ENCODE data around the gene IER5L. TPM values are rescaled to one million over a fixed set of nuclear protein-coding genes. Genes with fewer than 3 reads are reported as not detected.

IER5L gene
- total and polyA plus RNA-seq, 9 of the 15 experiments (the other 6 are each of a cell fraction or from before 2014, with no cell fraction given), result 0.14 to 11.9 (median 0.52) TPM

DNA sequence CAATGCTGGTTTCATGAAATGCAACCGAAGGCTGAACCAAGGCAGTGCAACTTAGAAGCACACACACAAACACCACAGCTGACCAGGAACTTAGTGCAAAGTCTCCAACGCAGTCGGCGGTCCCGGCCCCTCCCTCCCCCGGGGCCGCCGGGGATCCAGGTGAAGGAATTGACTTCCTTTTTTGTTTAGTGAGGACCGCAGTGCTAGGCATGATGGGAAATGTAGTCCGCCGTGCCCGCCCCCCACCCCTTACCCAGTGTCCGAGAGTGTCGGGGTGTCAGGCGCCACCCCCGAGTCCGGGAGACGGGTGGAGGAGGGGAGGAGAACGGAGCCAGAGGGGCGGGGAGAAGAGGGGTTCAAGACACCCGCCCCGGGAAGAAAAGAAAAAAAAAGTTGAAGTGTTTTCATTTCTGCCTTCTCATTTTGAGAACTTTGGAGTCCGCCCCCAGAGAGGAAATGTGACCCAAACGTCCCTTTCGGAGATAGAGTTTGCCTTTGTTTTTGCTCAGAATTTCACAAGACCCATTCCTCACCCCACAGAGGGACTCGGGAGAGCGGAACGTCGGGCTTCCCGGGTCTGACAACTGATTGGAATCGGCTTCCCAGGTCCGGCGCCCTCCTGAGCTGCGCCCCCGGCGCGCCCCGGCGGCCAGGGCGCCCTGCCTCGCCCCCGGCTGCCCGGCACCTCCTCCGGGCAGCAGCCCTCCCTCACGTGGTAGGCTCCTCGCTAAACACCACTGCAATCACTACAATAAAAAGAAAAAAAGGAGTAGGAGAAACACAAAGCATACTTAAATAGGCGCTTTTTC, 2.0 kb downstream of the IER5L start (continued):
- no peak for TF ChIP-seq MXI1 (IDR thresholded peaks at IDR 0.05; ENCODE audit: low read depth, low read length)
- peak; percentile 69 for TF ChIP-seq CHD1 (IDR thresholded peaks at IDR 0.05; ENCODE audit: low read length)
- no peak for TF ChIP-seq ATF2 (CRISPR knock-in tag; IDR thresholded peaks at IDR 0.05)
- peak in 1 of 2 experiments; percentile 39; a peak in 3 of 4 replicates for TF ChIP-seq NRF1 (conservative IDR thresholded peaks at IDR 0.05 in 1 of 2, IDR thresholded peaks at IDR 0.05 in 1 of 2)
- TF ChIP-seq, protein P1, sequence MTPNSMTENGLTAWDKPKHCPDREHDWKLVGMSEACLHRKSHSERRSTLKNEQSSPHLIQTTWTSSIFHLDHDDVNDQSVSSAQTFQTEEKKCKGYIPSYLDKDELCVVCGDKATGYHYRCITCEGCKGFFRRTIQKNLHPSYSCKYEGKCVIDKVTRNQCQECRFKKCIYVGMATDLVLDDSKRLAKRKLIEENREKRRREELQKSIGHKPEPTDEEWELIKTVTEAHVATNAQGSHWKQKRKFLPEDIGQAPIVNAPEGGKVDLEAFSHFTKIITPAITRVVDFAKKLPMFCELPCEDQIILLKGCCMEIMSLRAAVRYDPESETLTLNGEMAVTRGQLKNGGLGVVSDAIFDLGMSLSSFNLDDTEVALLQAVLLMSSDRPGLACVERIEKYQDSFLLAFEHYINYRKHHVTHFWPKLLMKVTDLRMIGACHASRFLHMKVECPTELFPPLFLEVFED (CRISPR knock-in tag; conservative IDR thresholded peaks at IDR 0.05), result no peak
- TF ChIP-seq CBX1 (IDR thresholded peaks at IDR 0.05; ENCODE audit: low read depth), result no peak
- 0 out of 2 replicates have a peak, but pooled peaks have one; percentile 2 for TF ChIP-seq MAFF (IDR thresholded peaks at IDR 0.05; ENCODE audit: low read length)
- TF ChIP-seq CAMTA2 (CRISPR knock-in tag; conservative IDR thresholded peaks at IDR 0.05), result no peak
- TF ChIP-seq IRF2 (CRISPR knock-in tag; IDR thresholded peaks at IDR 0.05), result no peak
- TF ChIP-seq GABPB1 (CRISPR knock-in tag; IDR thresholded peaks at IDR 0.05), result peak; percentile 65
- TF ChIP-seq EGR1 (conservative IDR thresholded peaks at IDR 0.05), result peak; percentile 74
- TF ChIP-seq, protein P2, sequence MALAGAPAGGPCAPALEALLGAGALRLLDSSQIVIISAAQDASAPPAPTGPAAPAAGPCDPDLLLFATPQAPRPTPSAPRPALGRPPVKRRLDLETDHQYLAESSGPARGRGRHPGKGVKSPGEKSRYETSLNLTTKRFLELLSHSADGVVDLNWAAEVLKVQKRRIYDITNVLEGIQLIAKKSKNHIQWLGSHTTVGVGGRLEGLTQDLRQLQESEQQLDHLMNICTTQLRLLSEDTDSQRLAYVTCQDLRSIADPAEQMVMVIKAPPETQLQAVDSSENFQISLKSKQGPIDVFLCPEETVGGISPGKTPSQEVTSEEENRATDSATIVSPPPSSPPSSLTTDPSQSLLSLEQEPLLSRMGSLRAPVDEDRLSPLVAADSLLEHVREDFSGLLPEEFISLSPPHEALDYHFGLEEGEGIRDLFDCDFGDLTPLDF (CRISPR knock-in tag; IDR thresholded peaks at IDR 0.05), result no peak
- no peak for TF ChIP-seq DMBX1 (CRISPR knock-in tag; IDR thresholded peaks at IDR 0.05; ENCODE audit: borderline replicate concordance)
- peak; percentile 52 to 56; a peak in 3 of 4 replicates for TF ChIP-seq SIX5 (IDR thresholded peaks at IDR 0.05; ENCODE audit: borderline replicate concordance in 1 of 2, insufficient read depth in 1 of 2, low read depth in 1 of 2, low read length in 2 of 2)
- TF ChIP-seq, protein P3, sequence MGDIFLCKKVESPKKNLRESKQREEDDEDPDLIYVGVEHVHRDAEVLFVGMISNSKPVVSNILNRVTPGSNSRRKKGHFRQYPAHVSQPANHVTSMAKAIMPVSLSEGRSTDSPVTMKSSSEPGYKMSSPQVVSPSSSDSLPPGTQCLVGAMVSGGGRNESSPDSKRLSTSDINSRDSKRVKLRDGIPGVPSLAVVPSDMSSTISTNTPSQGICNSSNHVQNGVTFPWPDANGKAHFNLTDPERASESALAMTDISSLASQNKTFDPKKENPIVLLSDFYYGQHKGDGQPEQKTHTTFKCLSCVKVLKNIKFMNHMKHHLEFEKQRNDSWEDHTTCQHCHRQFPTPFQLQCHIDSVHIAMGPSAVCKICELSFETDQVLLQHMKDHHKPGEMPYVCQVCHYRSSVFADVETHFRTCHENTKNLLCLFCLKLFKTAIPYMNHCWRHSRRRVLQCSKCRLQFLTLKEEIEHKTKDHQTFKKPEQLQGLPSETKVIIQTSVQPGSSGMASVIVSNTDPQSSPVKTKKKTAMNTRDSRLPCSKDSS (IDR thresholded peaks at IDR 0.05; ENCODE audit: low read depth, partially characterized antibody), result no peak
- TF ChIP-seq U2AF2 (optimal IDR thresholded peaks at IDR 0.05; ENCODE audit: low read depth, low read length), result no peak
- no peak for TF ChIP-seq SMARCC2 (IDR thresholded peaks at IDR 0.05; ENCODE audit: low read depth)
- TF ChIP-seq ETV1 (tag; conservative IDR thresholded peaks at IDR 0.05; ENCODE audit: low read depth), result peak; percentile 54
- peak; percentile 96 for TF ChIP-seq SPI1 (IDR thresholded peaks at IDR 0.05; ENCODE audit: borderline replicate concordance, low read depth, low read length)
- no peak for TF ChIP-seq ZFP30 (CRISPR knock-in tag; IDR thresholded peaks at IDR 0.05; ENCODE audit: borderline replicate concordance)
- TF ChIP-seq, protein P4, sequence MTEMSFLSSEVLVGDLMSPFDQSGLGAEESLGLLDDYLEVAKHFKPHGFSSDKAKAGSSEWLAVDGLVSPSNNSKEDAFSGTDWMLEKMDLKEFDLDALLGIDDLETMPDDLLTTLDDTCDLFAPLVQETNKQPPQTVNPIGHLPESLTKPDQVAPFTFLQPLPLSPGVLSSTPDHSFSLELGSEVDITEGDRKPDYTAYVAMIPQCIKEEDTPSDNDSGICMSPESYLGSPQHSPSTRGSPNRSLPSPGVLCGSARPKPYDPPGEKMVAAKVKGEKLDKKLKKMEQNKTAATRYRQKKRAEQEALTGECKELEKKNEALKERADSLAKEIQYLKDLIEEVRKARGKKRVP (CRISPR knock-in tag; IDR thresholded peaks at IDR 0.05), result no peak
- TF ChIP-seq MAFK (IDR thresholded peaks at IDR 0.05; ENCODE audit: low read length), result no peak

Measured in K562 (cell line).